SK-N-SH (cell line): Measurements from ENCODE around the gene CD244. TPM values are rescaled to one million over a fixed set of nuclear protein-coding genes. Genes with fewer than 3 reads are reported as not detected.
"Not testable (repeated sequence)": the region's sequence is repeated elsewhere in the genome, so short reads cannot be mapped to it uniquely, and the experiment has no call there.

Source experiments
- CTCF ChIA-PET: fragments of 300-600, 350-600 bp; formaldehyde crosslinking; extraction: SDS; loops from one replicate; lab custom pipeline; 2021; lab: Yijun Ruan, JAX
- POLR2A ChIA-PET: fragments of 350-600 bp; sonication (Branson Sonifier 250); formaldehyde crosslinking; extraction: SDS; loops from one replicate; lab custom pipeline; 2020; ENCODE audit warnings: antibody characterized with exemption, inconsistent platforms; lab: Yijun Ruan, JAX
- DNase-seq: peaks from one replicate; pipeline ENCODE4 v3.0.0; 2012
- H2AFZ ChIP-seq: fragments of 200-600 bp; sonication (generic); 2 replicates; pipeline ENCODE4 v1.8.1; 2016; ENCODE audit warnings: antibody characterized with exemption, mild to moderate bottlenecking, low read depth
- H3F3A ChIP-seq: fragments of 200-600 bp; sonication (generic); replicated peaks from 2 replicates; pipeline ENCODE3; 2016; ENCODE audit warnings: antibody characterized with exemption, mild to moderate bottlenecking; ENCODE audit not compliant: insufficient read depth
- H3K27ac ChIP-seq, 2 experiments: fragments of 200-500 bp in 1 of 2; fragments of 200-600 bp in 1 of 2; sonication (Bioruptor generic) in 1 of 2; sonication (generic), shearing (Covaris generic) in 1 of 2; 2 replicates each; pipeline versions ENCODE4 v1.5.1 to v1.6.1; 2014 to 2016; ENCODE audit warnings: low read depth in 2 of 2, inconsistent platforms in 1 of 2, low read length in 1 of 2, mild to moderate bottlenecking in 1 of 2, mixed read lengths in 1 of 2
- H3K27me3 ChIP-seq: fragments of 200-600 bp; sonication (generic), shearing (Covaris generic); 2 replicates; pipeline ENCODE4 v1.6.1; 2016; ENCODE audit warnings: mixed run types; ENCODE audit not compliant: insufficient read depth
- H3K36me3 ChIP-seq, 2 experiments: fragments of 200-500 bp in 1 of 2; fragments of 200-600 bp in 1 of 2; sonication (Bioruptor generic) in 1 of 2; sonication (generic) in 1 of 2; replicated peaks in 1 of 2; 2 replicates each; pipeline versions ENCODE3 to v1.5.1; 2014 to 2016; ENCODE audit warnings: low read length in 1 of 2, mild to moderate bottlenecking in 1 of 2; ENCODE audit not compliant: insufficient read depth in 2 of 2, control insufficient read depth in 1 of 2
- H3K4me1 ChIP-seq, 2 experiments: fragments of 200-500 bp in 1 of 2; fragments of 200-600 bp in 1 of 2; sonication (Bioruptor generic) in 1 of 2; sonication (generic), shearing (Covaris generic) in 1 of 2; 2 replicates each; pipeline versions ENCODE4 v1.5.1 to v1.6.1; 2014 to 2016; ENCODE audit warnings: low read depth in 1 of 2, low read length in 1 of 2, mixed run types in 1 of 2; ENCODE audit not compliant: insufficient read depth in 2 of 2, control insufficient read depth in 1 of 2
- H3K4me2 ChIP-seq: fragments of 200-600 bp; sonication (generic), shearing (Covaris generic); 2 replicates; pipeline ENCODE4 v1.6.1; 2017; ENCODE audit warnings: mixed run types
- H3K4me3 ChIP-seq, 2 experiments: fragments of 200-500 bp in 1 of 2; fragments of 200-600 bp in 1 of 2; sonication (Bioruptor generic) in 1 of 2; sonication (generic), shearing (Covaris generic) in 1 of 2; 2 replicates each; pipeline versions ENCODE4 v1.5.1 to v1.8.1; 2014 to 2016; ENCODE audit warnings: low read depth in 2 of 2, inconsistent platforms in 1 of 2, low read length in 1 of 2, mild to moderate bottlenecking in 1 of 2, mixed read lengths in 1 of 2, moderate library complexity in 1 of 2
- H3K79me2 ChIP-seq: fragments of 200-600 bp; sonication (generic); 2 replicates; pipeline ENCODE4 v1.8.1; 2017; ENCODE audit warnings: mild to moderate bottlenecking; ENCODE audit not compliant: insufficient read depth
- H3K9ac ChIP-seq: fragments of 200-600 bp; sonication (generic); 2 replicates; pipeline ENCODE4 v1.6.1; 2017; ENCODE audit warnings: mixed run types
- H3K9me2 ChIP-seq: fragments of 200-600 bp; sonication (generic); 2 replicates; pipeline ENCODE4 v1.6.1; 2017; ENCODE audit warnings: mixed run types
- H3K9me3 ChIP-seq: fragments of 200-600 bp; sonication (generic); 2 replicates; pipeline ENCODE4 v1.6.1; 2017; ENCODE audit warnings: mixed run types, mild to moderate bottlenecking, moderate library complexity
- H4K20me1 ChIP-seq: fragments of 200-600 bp; sonication (generic); 2 replicates; pipeline ENCODE4 v1.6.1; 2017; ENCODE audit warnings: mild to moderate bottlenecking, mixed run types; ENCODE audit not compliant: insufficient read depth
- GABPA ChIP-seq: IDR thresholded peaks from 2 replicates; pipeline ENCODE4 v1.4.0; 2012; ENCODE audit warnings: low read depth, mild to moderate bottlenecking
- SMC3 ChIP-seq: IDR thresholded peaks from 2 replicates; pipeline ENCODE4 v1.6.1; 2012; ENCODE audit warnings: low read depth, low read length, improper control_type of control experiment
- TAF1 ChIP-seq: IDR thresholded peaks from 2 replicates; pipeline ENCODE4 v1.6.1; 2012; ENCODE audit warnings: low read depth, mild to moderate bottlenecking, low read length, moderate library complexity, borderline replicate concordance
- TEAD4 ChIP-seq: IDR thresholded peaks from 2 replicates; pipeline ENCODE4 v1.4.0; 2012; ENCODE audit warnings: mild to moderate bottlenecking, borderline replicate concordance; ENCODE audit not compliant: insufficient read depth
- YY1 ChIP-seq: IDR thresholded peaks from 2 replicates; pipeline ENCODE4 v1.4.0; 2012; ENCODE audit warnings: low read depth, mild to moderate bottlenecking
- WGBS: methylation state at CpG from one replicate; pipeline ENCODE4 v1.1.6; 2017; ENCODE audit warnings: low lambda C conversion rate; 5-methylcytosine and 5-hydroxymethylcytosine counted together
- polyA plus RNA-seq, 3 experiments: library from polyadenylated mRNA; depleted of rRNA; stranded (reverse); fragments of >200 nt; gene quantifications; 2 replicates each; pipeline ENCODE4 v1.2.3, GENCODE V29; 2012
- TF ChIP-seq, protein P1 (sequence below): IDR thresholded peaks from 2 replicates; pipeline ENCODE4 v1.6.1; 2012; ENCODE audit warnings: mild to moderate bottlenecking, low read depth, low read length, moderate library complexity
- TF ChIP-seq, protein P2 (sequence below): fragments of 150-350 bp; IDR thresholded peaks from 2 replicates; pipeline ENCODE4 v1.6.1; 2017; ENCODE audit warnings: antibody characterized with exemption, low read length, low read depth, borderline replicate concordance

Gene CD244
- polyA plus RNA-seq, 1 of the 3 experiments (the other 2 are of a cell fraction): not detected

DNA sequence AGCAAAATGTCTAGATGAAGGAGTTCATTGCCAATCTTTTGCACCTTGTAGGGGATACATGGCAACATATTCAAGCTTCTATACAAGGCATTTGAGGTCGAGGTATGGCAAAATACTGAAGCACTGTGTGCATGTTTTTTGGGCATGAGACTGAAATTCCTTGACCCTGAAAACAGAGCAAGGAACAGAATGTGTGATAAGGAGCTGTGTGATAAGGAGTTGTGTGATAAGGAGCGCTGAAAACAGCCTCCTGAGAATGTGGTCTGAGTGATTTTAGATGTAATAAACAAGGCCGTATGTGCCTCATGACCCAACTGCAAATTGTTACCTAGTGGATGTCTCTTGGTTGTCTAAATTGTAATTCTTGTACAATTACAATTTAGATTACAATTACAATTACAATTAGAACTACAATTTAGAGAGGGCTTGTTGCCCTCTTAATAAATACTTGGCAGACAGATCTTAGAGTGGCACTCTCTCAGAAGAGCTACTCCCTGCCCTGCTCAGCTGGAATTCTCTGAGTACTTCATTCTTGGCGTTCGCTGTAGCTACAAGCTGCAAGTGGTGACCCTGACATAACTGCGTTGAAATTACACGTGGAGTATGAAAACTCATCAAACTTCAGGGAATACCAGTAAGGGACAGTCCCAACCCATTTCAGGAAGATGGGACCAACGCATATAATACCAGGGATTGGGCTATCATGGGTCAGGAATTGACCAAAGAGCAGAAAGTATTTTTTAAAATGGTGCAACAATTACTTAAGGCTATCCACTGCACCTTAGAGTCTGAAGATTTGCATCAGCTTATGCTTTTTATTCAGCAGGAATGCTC lies 42.3 kb upstream of the CD244 start:
- no peak overlapping the region for H3K9ac ChIP-seq
- H3K9me2 ChIP-seq: no peaks in the 10 kb centered on the region
- H3K4me1 ChIP-seq: no peaks in the 10 kb centered on the region
- 9% methylated on average over 8 of the region's 8 CpGs for WGBS
- H3K4me2 ChIP-seq: no peak overlapping the region
- H4K20me1 ChIP-seq: no peaks in the 10 kb centered on the region
- DNase-seq: no peak
- no peak overlapping the region for H3K27ac ChIP-seq
- ChIA-PET POLR2A (no interaction called here), CTCF (no interaction called here)
- H3K36me3 ChIP-seq: no peaks in the 10 kb centered on the region
- no peak for TF ChIP-seq SMC3
- TF ChIP-seq, protein P1, sequence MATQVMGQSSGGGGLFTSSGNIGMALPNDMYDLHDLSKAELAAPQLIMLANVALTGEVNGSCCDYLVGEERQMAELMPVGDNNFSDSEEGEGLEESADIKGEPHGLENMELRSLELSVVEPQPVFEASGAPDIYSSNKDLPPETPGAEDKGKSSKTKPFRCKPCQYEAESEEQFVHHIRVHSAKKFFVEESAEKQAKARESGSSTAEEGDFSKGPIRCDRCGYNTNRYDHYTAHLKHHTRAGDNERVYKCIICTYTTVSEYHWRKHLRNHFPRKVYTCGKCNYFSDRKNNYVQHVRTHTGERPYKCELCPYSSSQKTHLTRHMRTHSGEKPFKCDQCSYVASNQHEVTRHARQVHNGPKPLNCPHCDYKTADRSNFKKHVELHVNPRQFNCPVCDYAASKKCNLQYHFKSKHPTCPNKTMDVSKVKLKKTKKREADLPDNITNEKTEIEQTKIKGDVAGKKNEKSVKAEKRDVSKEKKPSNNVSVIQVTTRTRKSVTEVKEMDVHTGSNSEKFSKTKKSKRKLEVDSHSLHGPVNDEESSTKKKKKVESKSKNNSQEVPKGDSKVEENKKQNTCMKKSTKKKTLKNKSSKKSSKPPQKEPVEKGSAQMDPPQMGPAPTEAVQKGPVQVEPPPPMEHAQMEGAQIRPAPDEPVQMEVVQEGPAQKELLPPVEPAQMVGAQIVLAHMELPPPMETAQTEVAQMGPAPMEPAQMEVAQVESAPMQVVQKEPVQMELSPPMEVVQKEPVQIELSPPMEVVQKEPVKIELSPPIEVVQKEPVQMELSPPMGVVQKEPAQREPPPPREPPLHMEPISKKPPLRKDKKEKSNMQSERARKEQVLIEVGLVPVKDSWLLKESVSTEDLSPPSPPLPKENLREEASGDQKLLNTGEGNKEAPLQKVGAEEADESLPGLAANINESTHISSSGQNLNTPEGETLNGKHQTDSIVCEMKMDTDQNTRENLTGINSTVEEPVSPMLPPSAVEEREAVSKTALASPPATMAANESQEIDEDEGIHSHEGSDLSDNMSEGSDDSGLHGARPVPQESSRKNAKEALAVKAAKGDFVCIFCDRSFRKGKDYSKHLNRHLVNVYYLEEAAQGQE: no peak
- TF ChIP-seq YY1: no peak
- TF ChIP-seq, protein P2, sequence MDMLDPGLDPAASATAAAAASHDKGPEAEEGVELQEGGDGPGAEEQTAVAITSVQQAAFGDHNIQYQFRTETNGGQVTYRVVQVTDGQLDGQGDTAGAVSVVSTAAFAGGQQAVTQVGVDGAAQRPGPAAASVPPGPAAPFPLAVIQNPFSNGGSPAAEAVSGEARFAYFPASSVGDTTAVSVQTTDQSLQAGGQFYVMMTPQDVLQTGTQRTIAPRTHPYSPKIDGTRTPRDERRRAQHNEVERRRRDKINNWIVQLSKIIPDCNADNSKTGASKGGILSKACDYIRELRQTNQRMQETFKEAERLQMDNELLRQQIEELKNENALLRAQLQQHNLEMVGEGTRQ: no peak
- no peak for TF ChIP-seq TEAD4
- no peak for TF ChIP-seq GABPA
- no peak for TF ChIP-seq TAF1
- H3K27me3 ChIP-seq: peaks cover 13% of the 10 kb centered on the region; the same call in 1 of the 2 replicates
- no peak overlapping the region for H2AFZ ChIP-seq
- no peak overlapping the region for H3K4me3 ChIP-seq
- H3K79me2 ChIP-seq: no peaks in the 10 kb centered on the region
- no peaks in the 10 kb centered on the region for H3K9me3 ChIP-seq
- no peaks in the 10 kb centered on the region for H3F3A ChIP-seq

DNA sequence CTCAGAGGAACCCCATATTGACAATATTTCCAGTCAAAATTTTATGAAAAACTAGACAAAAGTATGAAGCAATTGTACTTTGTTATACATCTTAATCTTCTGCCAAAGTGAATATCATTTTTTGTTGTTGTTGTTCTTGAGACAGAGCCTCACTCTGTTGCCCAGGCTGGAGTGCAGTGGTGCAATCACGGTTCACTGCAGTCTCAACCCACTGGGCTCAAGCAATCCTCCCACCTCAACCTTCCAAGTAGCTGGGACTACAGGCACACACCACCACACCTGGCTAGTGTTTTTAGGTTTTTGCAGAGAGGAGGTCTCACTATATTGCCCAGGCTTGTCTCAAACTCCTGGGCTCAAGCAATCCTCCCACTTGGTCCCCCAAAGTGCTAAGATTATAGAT lies 39.6 kb upstream of the CD244 start:
- H3K9ac ChIP-seq, H3K79me2 ChIP-seq, H3K4me1 ChIP-seq, H3K4me3 ChIP-seq, H3K36me3 ChIP-seq, H4K20me1 ChIP-seq, H3K27me3 ChIP-seq, H3K9me2 ChIP-seq, H3F3A ChIP-seq, POLR2A ChIA-PET, H2AFZ ChIP-seq, H3K27ac ChIP-seq, H3K4me2 ChIP-seq, CTCF ChIA-PET, DNase-seq, H3K9me3 ChIP-seq: not testable (repeated sequence)
- WGBS: 13% methylated on average over 1 of the region's 1 CpG
